H1 (cell line): ENCODE data around the gene TJP2. TPM values are rescaled to one million over a fixed set of nuclear protein-coding genes. Genes with fewer than 3 reads are reported as not detected.

ENCODE experiments used
- CTCF ChIA-PET: fragments of 300-600 bp; sonication (Branson Sonifier 250); formaldehyde crosslinking; loops from one replicate; lab custom pipeline; 2021; ENCODE audit not compliant: partially characterized antibody; lab: Charles Lee
- POLR2A ChIA-PET: fragments of 300-600 bp; sonication (Branson Sonifier 250); formaldehyde crosslinking; loops from one replicate; lab custom pipeline; 2021; ENCODE audit warnings: inconsistent platforms; ENCODE audit not compliant: partially characterized antibody; lab: Charles Lee
- DNase-seq, 2 experiments: peaks; one replicate each; pipeline versions ENCODE4 v3.0.0 to v3.0.0-alpha.2; 2010 to 2022; ENCODE audit warnings: low spot score in 2 of 2, low read depth in 1 of 2, mixed read lengths in 1 of 2
- FAIRE-seq: peaks from 2 replicates; lab custom pipeline; 2011; peaks lifted over from hg19 to GRCh38; lab: Jason Lieb, UNC
- H2AFZ ChIP-seq: 2 replicates; pipeline ENCODE4 v1.8.1; 2012; ENCODE audit warnings: low read length, inconsistent platforms
- H2AK5ac ChIP-seq: 2 replicates; pipeline ENCODE4 v1.6.1; 2013; ENCODE audit warnings: low read depth, low read length
- H2BK120ac ChIP-seq: replicated peaks from 2 replicates; pipeline ENCODE3; 2013; ENCODE audit warnings: low read depth, low read length, inconsistent platforms
- H2BK12ac ChIP-seq: 2 replicates; pipeline ENCODE4 v1.6.1; 2013; ENCODE audit warnings: low read depth, low read length
- H2BK15ac ChIP-seq: 2 replicates; pipeline ENCODE4 v1.6.1; 2013; ENCODE audit warnings: low read length
- H2BK20ac ChIP-seq: 2 replicates; pipeline ENCODE4 v1.6.1; 2013; ENCODE audit warnings: low read length
- H2BK5ac ChIP-seq: 2 replicates; pipeline ENCODE4 v1.6.1; 2013; ENCODE audit warnings: low read depth, low read length
- H3K14ac ChIP-seq: 2 replicates; pipeline ENCODE4 v1.6.1; 2013; ENCODE audit warnings: inconsistent platforms; ENCODE audit not compliant: insufficient read length
- H3K18ac ChIP-seq: 2 replicates; pipeline ENCODE4 v1.6.1; 2013; ENCODE audit warnings: low read length; ENCODE audit errors: extremely low read depth
- H3K23ac ChIP-seq: 2 replicates; pipeline ENCODE4 v1.6.1; 2013; ENCODE audit warnings: inconsistent platforms; ENCODE audit not compliant: insufficient read length
- H3K23me2 ChIP-seq: 2 replicates; pipeline ENCODE4 v1.6.1; 2013; ENCODE audit warnings: low read depth, low read length
- H3K27ac ChIP-seq: 2 replicates; pipeline ENCODE4 v1.6.1; 2011; ENCODE audit warnings: low read depth, low read length, inconsistent platforms
- H3K27me3 ChIP-seq, 4 experiments: replicated peaks in 1 of 4; 1 replicate in 1 of 4; 2 replicates in 3 of 4; pipeline versions ENCODE4 v1.6.1 to v1.8.1; 2011 to 2013; ENCODE audit warnings: low read length in 3 of 4, mild to moderate bottlenecking in 3 of 4, inconsistent platforms in 2 of 4, mixed read lengths in 2 of 4, moderate library complexity in 1 of 4; ENCODE audit not compliant: control insufficient read depth in 3 of 4, insufficient read depth in 3 of 4; ENCODE audit errors: extremely low read depth in 1 of 4
- H3K36me3 ChIP-seq, 4 experiments: 2 replicates each; pipeline versions ENCODE4 v1.6.1 to v1.8.1; 2011 to 2013; ENCODE audit warnings: mild to moderate bottlenecking in 4 of 4, low read length in 3 of 4, moderate library complexity in 2 of 4, control low read depth in 1 of 4, inconsistent platforms in 1 of 4; ENCODE audit not compliant: insufficient read depth in 4 of 4, control insufficient read depth in 2 of 4
- H3K4ac ChIP-seq: replicated peaks from 2 replicates; pipeline ENCODE3; 2013; ENCODE audit warnings: low read length, low read depth, mixed read lengths, inconsistent platforms; ENCODE audit not compliant: insufficient read length
- H3K4me1 ChIP-seq, 4 experiments: replicated peaks in 1 of 4; 1 replicate in 1 of 4; 2 replicates in 3 of 4; pipeline versions ENCODE4 v1.6.1 to v1.8.1; 2011 to 2013; ENCODE audit warnings: low read length in 3 of 4, inconsistent platforms in 2 of 4, mixed read lengths in 1 of 4; ENCODE audit not compliant: insufficient read depth in 4 of 4, control insufficient read depth in 3 of 4
- H3K4me2 ChIP-seq, 2 experiments: 2 replicates each; pipeline versions ENCODE4 v1.6.1 to v1.8.1; 2011 to 2013; ENCODE audit warnings: low read depth in 2 of 2, low read length in 2 of 2, control low read depth in 1 of 2, inconsistent platforms in 1 of 2, mild to moderate bottlenecking in 1 of 2; ENCODE audit not compliant: insufficient read depth in 1 of 2
- H3K4me3 ChIP-seq, 4 experiments: fragments of 200-600, 300-600 bp in 1 of 4; sonication (generic), shearing (Covaris generic), sonication (Bioruptor Twin) in 1 of 4; 2 replicates each; pipeline versions ENCODE4 v1.5.1 to v1.8.1; 2011 to 2016; ENCODE audit warnings: low read length in 4 of 4, low read depth in 3 of 4, control low read depth in 2 of 4, inconsistent platforms in 2 of 4, mild to moderate bottlenecking in 2 of 4, mixed read lengths in 1 of 4, moderate library complexity in 1 of 4; ENCODE audit not compliant: insufficient read depth in 2 of 4; ENCODE audit errors: extremely low read depth in 1 of 4
- H3K56ac ChIP-seq: replicated peaks from 2 replicates; pipeline ENCODE3; 2013; ENCODE audit warnings: low read depth, mild to moderate bottlenecking, mixed read lengths, low read length, inconsistent platforms; ENCODE audit not compliant: insufficient read length
- H3K79me1 ChIP-seq: 2 replicates; pipeline ENCODE4 v1.6.1; 2013; ENCODE audit warnings: low read depth, low read length, control low read depth
- H3K79me2 ChIP-seq, 2 experiments: 2 replicates each; pipeline versions ENCODE4 v1.6.1 to v1.8.1; 2012 to 2013; ENCODE audit warnings: low read length in 2 of 2, mild to moderate bottlenecking in 2 of 2, inconsistent platforms in 1 of 2; ENCODE audit not compliant: insufficient read depth in 2 of 2, control insufficient read depth in 1 of 2
- H3K9ac ChIP-seq, 4 experiments: replicated peaks in 1 of 4; 1 replicate in 1 of 4; 2 replicates in 3 of 4; pipeline versions ENCODE4 v1.6.1 to v1.8.1; 2011 to 2013; ENCODE audit warnings: low read depth in 3 of 4, low read length in 3 of 4, control low read depth in 2 of 4, mild to moderate bottlenecking in 2 of 4, moderate library complexity in 2 of 4, inconsistent platforms in 1 of 4; ENCODE audit errors: extremely low read depth in 1 of 4
- H3K9me3 ChIP-seq, 2 experiments: 2 replicates each; pipeline versions ENCODE4 v1.6.1 to v1.8.1; 2012 to 2013; ENCODE audit warnings: mild to moderate bottlenecking in 2 of 2, moderate library complexity in 2 of 2, control low read depth in 1 of 2, inconsistent platforms in 1 of 2, low read depth in 1 of 2, low read length in 1 of 2, mixed read lengths in 1 of 2; ENCODE audit not compliant: insufficient read depth in 2 of 2
- H4K20me1 ChIP-seq, 2 experiments: replicated peaks in 1 of 2; 2 replicates each; pipeline versions ENCODE3 to v1.8.1; 2011 to 2013; ENCODE audit warnings: inconsistent platforms in 2 of 2, low read length in 2 of 2, mild to moderate bottlenecking in 1 of 2; ENCODE audit not compliant: insufficient read depth in 2 of 2, control insufficient read depth in 1 of 2
- H4K5ac ChIP-seq: 2 replicates; pipeline ENCODE4 v1.6.1; 2013; ENCODE audit warnings: low read length, low read depth, mixed read lengths, inconsistent platforms; ENCODE audit not compliant: insufficient read length
- H4K8ac ChIP-seq: 2 replicates; pipeline ENCODE4 v1.8.0; 2013; ENCODE audit warnings: mild to moderate bottlenecking, moderate library complexity, low read length, inconsistent platforms; ENCODE audit not compliant: insufficient read depth; ENCODE audit errors: extremely low read depth
- H4K91ac ChIP-seq: replicated peaks from 2 replicates; pipeline ENCODE3; 2013; ENCODE audit warnings: low read length, mixed read lengths, inconsistent platforms; ENCODE audit not compliant: insufficient read length
- BCL11A ChIP-seq, 2 experiments: IDR thresholded peaks; one replicate each; pipeline ENCODE4 v1.6.1; 2011; ENCODE audit warnings: low read depth in 2 of 2, low read length in 2 of 2, mild to moderate bottlenecking in 2 of 2
- EZH2 ChIP-seq: fragments of 200-600 bp; sonication (generic); IDR thresholded peaks from 2 replicates; pipeline ENCODE4 v1.7.1; 2012; ENCODE audit warnings: low read depth, mild to moderate bottlenecking, moderate library complexity, low read length, inconsistent platforms; ENCODE audit not compliant: severe bottlenecking
- HDAC6 ChIP-seq: IDR thresholded peaks from one replicate; pipeline ENCODE4 v1.7.1; 2012; ENCODE audit warnings: low read depth, mild to moderate bottlenecking, inconsistent platforms, low read length, moderate library complexity
- KDM1A ChIP-seq: fragments of 200-600, 300-600 bp; sonication (generic); IDR thresholded peaks from 2 replicates; pipeline ENCODE4 v1.7.1; 2016; ENCODE audit warnings: mild to moderate bottlenecking, low read length, borderline replicate concordance
- POLR2AphosphoS5 ChIP-seq: IDR thresholded peaks from 2 replicates; pipeline ENCODE4 v1.6.1; 2011; ENCODE audit warnings: low read depth, low read length
- RAD21 ChIP-seq, 2 experiments: IDR thresholded peaks in 1 of 2; conservative IDR thresholded peaks in 1 of 2; 2 replicates each; pipeline ENCODE4 v1.6.1; 2011; ENCODE audit warnings: low read depth in 2 of 2, low read length in 2 of 2, improper control_type of control experiment in 1 of 2, inconsistent platforms in 1 of 2, mild to moderate bottlenecking in 1 of 2, moderate library complexity in 1 of 2
- RFX5 ChIP-seq: IDR thresholded peaks from 2 replicates; pipeline ENCODE4 v1.6.1; 2011; ENCODE audit warnings: low read depth, low read length, improper control_type of control experiment, borderline replicate concordance
- SIN3A ChIP-seq, 2 experiments: IDR thresholded peaks in 1 of 2; conservative IDR thresholded peaks in 1 of 2; 2 replicates each; pipeline ENCODE4 v1.6.1; 2011 to 2012; ENCODE audit warnings: low read length in 2 of 2, improper control_type of control experiment in 1 of 2, low read depth in 1 of 2, mild to moderate bottlenecking in 1 of 2
- SUZ12 ChIP-seq: fragments of 200-600 bp; sonication (generic); IDR thresholded peaks from 2 replicates; pipeline ENCODE4 v1.6.1; 2012; ENCODE audit warnings: mild to moderate bottlenecking, inconsistent platforms, low read length, moderate library complexity, mixed read lengths
- TEAD4 ChIP-seq: IDR thresholded peaks from 2 replicates; pipeline ENCODE4 v1.6.1; 2012; ENCODE audit warnings: low read depth, low read length, inconsistent platforms, mixed read lengths
- YY1 ChIP-seq: IDR thresholded peaks from 2 replicates; pipeline ENCODE4 v1.6.1; 2011; ENCODE audit warnings: low read depth, mild to moderate bottlenecking, low read length
- ZNF274 ChIP-seq: IDR thresholded peaks from 2 replicates; pipeline ENCODE4 v1.7.0; 2012; ENCODE audit warnings: low read length, borderline replicate concordance; ENCODE audit errors: extremely low read depth
- WGBS, 2 experiments: shearing (Covaris generic) in 1 of 2; methylation state at CpG; one replicate each; pipeline versions ENCODE4 v1.1.6 to v1.1.7; 2013 to 2015; ENCODE audit warnings: low lambda C conversion rate in 2 of 2, mixed read lengths in 2 of 2, inconsistent platforms in 1 of 2, low coverage in 1 of 2, missing lambda C conversion rate in 1 of 2; ENCODE audit not compliant: insufficient replicate concordance in 2 of 2, insufficient coverage in 1 of 2, insufficient read length in 1 of 2; ENCODE audit errors: extremely low coverage in 1 of 2, missing lambda C conversion rate in 1 of 2; 5-methylcytosine and 5-hydroxymethylcytosine counted together
- polyA plus RNA-seq, 7 experiments: library from polyadenylated mRNA; depleted of rRNA in 3 of 7; stranded (reverse) in 5 of 7; unstranded in 2 of 7; fragments of >200 nt in 5 of 7; fragments of 200-250 nt in 2 of 7; gene quantifications; 1 replicate in 5 of 7; 2 replicates in 1 of 7; 4 replicates in 1 of 7; pipeline versions ENCODE4 v1.2.1 to v1.2.3, GENCODE V29; 2011 to 2013; ENCODE audit warnings: missing spikeins in 2 of 7, mixed read lengths in 2 of 7
- total RNA-seq: library from RNA; stranded (reverse); fragmentation: NEBNext Ultra II Directional; extraction: Animal tissue kit (Norgen Biotek cat#: 25700); gene quantifications from 2 replicates; pipeline ENCODE4 v1.2.1, GENCODE V29; 2021
- TF ChIP-seq, protein P1 (sequence below): IDR thresholded peaks from 2 replicates; pipeline ENCODE4 v1.6.1; 2012; ENCODE audit warnings: inconsistent platforms

TJP2 gene
- total and polyA plus RNA-seq, 2 of the 8 experiments (the other 6 are each of a cell fraction or from before 2014, with no cell fraction given): 54.9 to 137 TPM

DNA sequence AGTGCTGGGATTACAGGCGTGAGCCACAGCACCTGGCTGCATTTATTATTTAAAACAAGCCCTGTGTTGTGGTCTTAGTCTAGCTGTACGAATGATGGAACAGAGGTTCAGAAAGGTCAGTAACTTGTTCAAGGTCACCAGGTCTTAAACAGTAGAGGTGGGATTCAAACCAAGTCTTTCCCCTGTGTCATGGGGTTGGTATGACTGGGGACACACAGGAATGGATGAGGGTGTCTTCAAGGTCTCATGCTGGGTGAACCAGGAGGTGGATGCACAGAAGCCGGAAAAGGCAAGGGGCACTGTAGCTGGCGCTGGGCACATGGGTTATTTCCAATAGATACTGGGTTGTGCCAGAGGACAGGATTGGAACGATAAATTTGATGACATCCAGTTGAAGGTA lies 32.2 kb upstream of the TJP2 start:
- Histone ChIP-seq H3K56ac (no peak overlapping the region), H3K79me1 (peaks cover 10% of the 10 kb centered on the region), H3K18ac (no peak overlapping the region), H3K23me2 (no peaks in the 10 kb centered on the region), H4K8ac (no peak overlapping the region), H3K4ac (no peak overlapping the region), H3K14ac (no peak overlapping the region), H3K4me1 (peaks cover 0 to 1% (median 0%) of the 10 kb centered on the region in 4 experiments; a peak in 1 of 7 replicates), H4K91ac (no peak overlapping the region), H2BK5ac (no peak overlapping the region), H3K79me2 (peaks cover under 1 to 89% of the 10 kb centered on the region in 2 experiments), H3K36me3 (peaks cover 2 to 7% (median 5%) of the 10 kb centered on the region in 4 experiments; a peak in 5 of 8 replicates), H3K4me3 (no peak overlapping the region), H2AK5ac (no peak overlapping the region), H3K9ac (no peak overlapping the region), H3K4me2 (no peak overlapping the region), H2AFZ (no peak overlapping the region), H2BK12ac (no peak overlapping the region), H4K20me1 (peaks cover 0 to 4% of the 10 kb centered on the region in 2 experiments), H2BK15ac (no peak overlapping the region), H2BK120ac (no peak overlapping the region), H2BK20ac (no peak overlapping the region), H3K23ac (no peak overlapping the region), H3K9me3 (no peaks in the 10 kb centered on the region), H3K27ac (no peak overlapping the region), H3K27me3 (no peaks in the 10 kb centered on the region), H4K5ac (no peak overlapping the region)
- ChIA-PET POLR2A (interaction anchor here (1.1 to 1.6 kb wide), 3 partner anchors 9 to 22 kb away, joined by 3 to 4 read pairs (median 4); no protein-coding TSS in a partner anchor), CTCF (interaction anchor here (0.7 to 0.8 kb wide), 2 partner anchors 73 to 88 kb away, joined by 3 read pairs; no protein-coding TSS in a partner anchor)
- DNase-seq: peak in 1 of 2 experiments; percentile 35
- WGBS, 2 experiments: 90% methylated on average over 5 of the region's 5 CpGs; no CpG with 5 or more reads in 1 of the 2 experiments
- no peak for FAIRE-seq
- no peak for TF ChIP-seq EZH2
- no peak for TF ChIP-seq RAD21 (IDR thresholded peaks at IDR 0.05 in 1 of 2, conservative IDR thresholded peaks at IDR 0.05 in 1 of 2; ENCODE audit: low read depth in 2 of 2, low read length in 2 of 2)
- TF ChIP-seq BCL11A (IDR thresholded peaks at IDR 0.05; ENCODE audit: low read depth in 2 of 2, low read length in 2 of 2): no peak
- TF ChIP-seq, protein P1, sequence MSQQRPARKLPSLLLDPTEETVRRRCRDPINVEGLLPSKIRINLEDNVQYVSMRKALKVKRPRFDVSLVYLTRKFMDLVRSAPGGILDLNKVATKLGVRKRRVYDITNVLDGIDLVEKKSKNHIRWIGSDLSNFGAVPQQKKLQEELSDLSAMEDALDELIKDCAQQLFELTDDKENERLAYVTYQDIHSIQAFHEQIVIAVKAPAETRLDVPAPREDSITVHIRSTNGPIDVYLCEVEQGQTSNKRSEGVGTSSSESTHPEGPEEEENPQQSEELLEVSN: no peak
- no peak for TF ChIP-seq RFX5
- no peak for TF ChIP-seq KDM1A
- TF ChIP-seq POLR2AphosphoS5: no peak
- no peak for TF ChIP-seq SIN3A (conservative IDR thresholded peaks at IDR 0.05 in 1 of 2, IDR thresholded peaks at IDR 0.05 in 1 of 2; ENCODE audit: low read depth in 1 of 2, low read length in 2 of 2)
- no peak for TF ChIP-seq YY1
- TF ChIP-seq HDAC6: no peak
- no peak for TF ChIP-seq SUZ12
- no peak for TF ChIP-seq TEAD4
- no peak for TF ChIP-seq ZNF274
